Kidney epithelial cell (primary cell): ENCODE measurements around the gene NR4A3. TPM values are rescaled to one million over a fixed set of nuclear protein-coding genes. Genes with fewer than 3 reads are reported as not detected.

Experiments
- DNase-seq: peaks from one replicate; pipeline ENCODE4 v3.0.0-alpha.2; 2010; ENCODE audit warnings: low read depth
- H3K27me3 ChIP-seq: 2 replicates; pipeline ENCODE4 v1.6.0; 2011; ENCODE audit warnings: low read length; ENCODE audit not compliant: control insufficient read depth, insufficient read depth
- H3K36me3 ChIP-seq: 2 replicates; pipeline ENCODE4 v1.5.1; 2011; ENCODE audit warnings: low read length; ENCODE audit not compliant: control insufficient read depth, insufficient read depth
- H3K4me3 ChIP-seq: 2 replicates; pipeline ENCODE4 v1.5.1; 2011; ENCODE audit warnings: low read depth, mild to moderate bottlenecking, control low read depth, low read length
- total RNA-seq: library from RNA; depleted of rRNA; stranded (reverse); fragments of >200 nt; gene quantifications from 2 replicates; pipeline ENCODE4 v1.2.3, GENCODE V29; 2015
- TF ChIP-seq, protein P1 (sequence below): IDR thresholded peaks from 2 replicates; pipeline ENCODE4 v1.5.1; 2011; ENCODE audit warnings: mild to moderate bottlenecking, moderate library complexity, low read length, control low read depth, inconsistent platforms; ENCODE audit not compliant: insufficient read depth, poor library complexity, severe bottlenecking

Gene NR4A3
- total RNA-seq, 1 donor from 2014 or later, result 0.50 TPM

DNA sequence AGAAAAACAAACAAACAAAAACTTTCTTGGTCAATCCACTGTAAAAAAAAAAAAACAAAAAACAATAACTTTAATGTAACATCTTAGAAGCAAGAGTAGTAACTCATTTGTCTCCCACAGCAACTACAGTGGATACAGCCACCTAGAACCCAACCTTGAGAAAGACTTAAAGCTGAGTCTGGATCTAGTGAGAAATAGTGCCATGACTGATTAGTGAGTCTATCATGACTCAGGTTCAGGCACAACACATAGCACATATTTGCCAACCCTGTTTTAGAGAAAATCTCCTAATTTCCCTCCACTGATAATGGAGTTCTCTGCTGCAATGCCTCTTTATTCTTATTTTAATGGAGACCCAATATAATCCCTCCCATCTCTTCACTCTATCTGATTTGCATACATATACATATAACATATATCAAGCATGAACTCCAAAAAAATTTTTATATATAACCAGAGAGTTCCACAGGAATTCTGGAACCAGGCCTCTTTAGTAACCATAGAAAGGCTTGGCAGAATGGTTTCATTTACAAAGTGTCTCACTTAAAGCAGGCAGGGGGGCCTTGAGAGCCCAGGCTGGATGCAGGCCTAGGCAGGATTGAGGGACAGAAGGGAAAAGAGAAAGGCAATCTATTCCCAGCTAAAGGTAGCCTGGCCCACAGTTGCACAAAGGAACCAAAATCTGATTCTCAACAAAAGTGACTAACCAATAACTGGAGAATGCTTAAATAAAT is 11.9 kb upstream of the NR4A3 start:
- Histone ChIP-seq H3K4me3 (no peak overlapping the region), H3K36me3 (no peaks in the 10 kb centered on the region), H3K27me3 (no peaks in the 10 kb centered on the region)
- DNase-seq, result no peak
- TF ChIP-seq, protein P1, sequence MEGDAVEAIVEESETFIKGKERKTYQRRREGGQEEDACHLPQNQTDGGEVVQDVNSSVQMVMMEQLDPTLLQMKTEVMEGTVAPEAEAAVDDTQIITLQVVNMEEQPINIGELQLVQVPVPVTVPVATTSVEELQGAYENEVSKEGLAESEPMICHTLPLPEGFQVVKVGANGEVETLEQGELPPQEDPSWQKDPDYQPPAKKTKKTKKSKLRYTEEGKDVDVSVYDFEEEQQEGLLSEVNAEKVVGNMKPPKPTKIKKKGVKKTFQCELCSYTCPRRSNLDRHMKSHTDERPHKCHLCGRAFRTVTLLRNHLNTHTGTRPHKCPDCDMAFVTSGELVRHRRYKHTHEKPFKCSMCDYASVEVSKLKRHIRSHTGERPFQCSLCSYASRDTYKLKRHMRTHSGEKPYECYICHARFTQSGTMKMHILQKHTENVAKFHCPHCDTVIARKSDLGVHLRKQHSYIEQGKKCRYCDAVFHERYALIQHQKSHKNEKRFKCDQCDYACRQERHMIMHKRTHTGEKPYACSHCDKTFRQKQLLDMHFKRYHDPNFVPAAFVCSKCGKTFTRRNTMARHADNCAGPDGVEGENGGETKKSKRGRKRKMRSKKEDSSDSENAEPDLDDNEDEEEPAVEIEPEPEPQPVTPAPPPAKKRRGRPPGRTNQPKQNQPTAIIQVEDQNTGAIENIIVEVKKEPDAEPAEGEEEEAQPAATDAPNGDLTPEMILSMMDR, result no peak

- no peak for DNase-seq
- H3K27me3 ChIP-seq, result no peaks in the 10 kb centered on the region
- TF ChIP-seq, protein P1, result no peak
- H3K36me3 ChIP-seq, result no peaks in the 10 kb centered on the region
- H3K4me3 ChIP-seq, result no peak overlapping the region
Observed at GRCh38 chr9:99811172-99811571, 10.5 kb upstream of the NR4A3 start.

DNA sequence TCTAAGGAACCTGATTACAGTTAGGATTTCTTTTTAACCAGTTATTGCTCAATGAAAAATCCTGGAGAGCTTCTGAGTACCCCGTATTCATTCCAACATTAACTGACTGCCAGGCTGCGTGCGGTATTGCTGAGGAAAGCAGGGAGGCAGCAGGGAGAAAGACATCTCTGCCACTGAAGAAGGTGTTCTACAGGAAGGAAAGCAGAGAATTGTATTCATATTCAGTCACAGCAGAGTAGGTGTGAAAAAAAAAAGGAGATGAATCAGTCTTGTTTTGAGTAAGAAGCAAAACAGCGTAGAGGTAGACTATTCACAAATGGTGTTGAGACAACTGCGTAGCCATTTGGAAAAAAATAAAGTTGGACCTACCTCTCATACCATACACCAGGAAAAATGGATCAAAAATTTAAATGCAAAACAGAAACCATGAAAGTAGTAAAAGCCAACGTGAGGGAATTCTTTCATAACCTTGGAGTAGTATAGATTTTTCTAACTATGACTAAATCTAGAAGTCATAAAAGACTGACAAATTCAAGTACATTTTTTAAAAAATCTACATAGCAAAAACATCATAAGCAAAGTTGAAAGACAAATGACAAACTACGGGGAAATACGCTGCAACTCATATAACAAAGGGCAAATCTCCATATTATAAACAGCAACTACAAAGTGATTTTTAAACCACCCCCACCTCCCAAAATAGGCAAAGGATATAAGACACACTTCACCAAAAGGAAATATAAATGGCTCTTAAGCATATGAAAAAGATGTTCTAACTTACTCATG is 9.9 kb upstream of the NR4A3 start:
- no peak for DNase-seq
- H3K4me3 ChIP-seq, result no peak overlapping the region
- H3K36me3 ChIP-seq, result no peaks in the 10 kb centered on the region
- TF ChIP-seq, protein P1, result no peak
- H3K27me3 ChIP-seq, result no peaks in the 10 kb centered on the region

GRCh38 chr9:99813739-99814138 is 7.9 kb upstream of the NR4A3 start:
- no peak for DNase-seq
- no peak overlapping the region for H3K4me3 ChIP-seq
- TF ChIP-seq, protein P1, result no peak

GRCh38 chr9:99814359-99814758 is 7.3 kb upstream of the NR4A3 start:
- no peaks in the 10 kb centered on the region for H3K36me3 ChIP-seq

More at GRCh38 chr9:99813739-99814138, 7.9 kb upstream of the NR4A3 start:
- no peaks in the 10 kb centered on the region for H3K36me3 ChIP-seq
- H3K27me3 ChIP-seq, result no peaks in the 10 kb centered on the region

More at GRCh38 chr9:99814359-99814758, 7.3 kb upstream of the NR4A3 start:
- H3K27me3 ChIP-seq, result no peaks in the 10 kb centered on the region
- TF ChIP-seq, protein P1, result no peak
- no peak for DNase-seq
- no peak overlapping the region for H3K4me3 ChIP-seq
